Hepatocyte (in vitro differentiated cells): ENCODE measurements around the gene SEZ6. TPM values are rescaled to one million over a fixed set of nuclear protein-coding genes. Genes with fewer than 3 reads are reported as not detected.

Experiments used
- DNase-seq: peaks from one replicate; pipeline ENCODE4 v3.0.0-alpha.2; 2016; ENCODE audit warnings: low spot score
- H2AFZ ChIP-seq: fragments of 200-600 bp; sonication (generic); 2 replicates; pipeline ENCODE4 v1.6.0; 2016; ENCODE audit warnings: antibody characterized with exemption, mild to moderate bottlenecking
- H3K27ac ChIP-seq: fragments of 200-600 bp; sonication (generic); 2 replicates; pipeline ENCODE4 v1.5.1; 2016; ENCODE audit warnings: mild to moderate bottlenecking
- H3K27me3 ChIP-seq: fragments of 200-600 bp; sonication (generic); 2 replicates; pipeline ENCODE4 v1.6.1; 2016
- H3K36me3 ChIP-seq: fragments of 200-600 bp; sonication (generic); replicated peaks from 2 replicates; pipeline ENCODE4 v1.5.1; 2016; ENCODE audit warnings: low read depth; ENCODE audit not compliant: insufficient read depth
- H3K4me1 ChIP-seq: fragments of 200-600 bp; sonication (generic); 2 replicates; pipeline ENCODE4 v1.5.1; 2016; ENCODE audit warnings: mild to moderate bottlenecking, moderate library complexity; ENCODE audit not compliant: insufficient read depth
- H3K4me2 ChIP-seq: fragments of 200-600 bp; sonication (generic); 2 replicates; pipeline ENCODE4 v1.6.0; 2016
- H3K4me3 ChIP-seq: fragments of 200-600 bp; sonication (generic); 2 replicates; pipeline ENCODE4 v1.5.1; 2016; ENCODE audit warnings: mild to moderate bottlenecking
- H3K79me2 ChIP-seq: fragments of 200-600 bp; sonication (generic); 2 replicates; pipeline ENCODE4 v1.6.0; 2017; ENCODE audit warnings: mild to moderate bottlenecking
- H3K9me2 ChIP-seq: fragments of 200-600 bp; sonication (generic); replicated peaks from 2 replicates; pipeline ENCODE4 v1.6.0; 2017; ENCODE audit warnings: mild to moderate bottlenecking; ENCODE audit not compliant: insufficient read depth
- H3K9me3 ChIP-seq: fragments of 200-600 bp; sonication (generic); 2 replicates; pipeline ENCODE4 v1.5.1; 2016; ENCODE audit warnings: low read depth, mild to moderate bottlenecking
- H4K20me1 ChIP-seq: fragments of 200-600 bp; sonication (generic); 2 replicates; pipeline ENCODE4 v1.6.0; 2016; ENCODE audit warnings: mild to moderate bottlenecking; ENCODE audit not compliant: insufficient read depth, poor library complexity, severe bottlenecking
- CTCF ChIP-seq: fragments of 200-600 bp; sonication (generic); IDR thresholded peaks from 2 replicates; pipeline ENCODE4 v1.5.1; 2016; ENCODE audit warnings: antibody characterized with exemption, mild to moderate bottlenecking; ENCODE audit not compliant: poor library complexity
- EZH2 ChIP-seq: fragments of 200-600 bp; sonication (generic); IDR thresholded peaks from 2 replicates; pipeline ENCODE4 v1.6.1; 2016; ENCODE audit warnings: antibody characterized with exemption, mild to moderate bottlenecking, borderline replicate concordance
- EZH2phosphoT487 ChIP-seq: fragments of 200-600 bp; sonication (generic); IDR thresholded peaks from one replicate; pipeline ENCODE4 v1.6.1; 2018; ENCODE audit warnings: antibody characterized with exemption, mild to moderate bottlenecking, low read depth, moderate library complexity; ENCODE audit not compliant: unreplicated experiment, severe bottlenecking
- WGBS: methylation state at CpG from one replicate; pipeline ENCODE4 v1.1.6; 2016; ENCODE audit warnings: low lambda C conversion rate; ENCODE audit errors: missing lambda C conversion rate; 5-methylcytosine and 5-hydroxymethylcytosine counted together
- polyA plus RNA-seq: library from polyadenylated mRNA; unstranded; fragments of >200 nt; fragmentation: Nextera tagmentation; extraction: Ambion mirVana; gene quantifications from 2 replicates; pipeline ENCODE4 v1.2.1, GENCODE V29; 2016
- total RNA-seq: library from RNA; depleted of rRNA; stranded (reverse); fragments of >200 nt; gene quantifications from 2 replicates; pipeline ENCODE4 v1.2.3, GENCODE V29; 2014

SEZ6 gene
- total and polyA plus RNA-seq, 2 experiments from 2014 or later = 0.81 to 1.2 TPM

- TF ChIP-seq EZH2 (no peak), CTCF (no peak), EZH2phosphoT487 (no peak)
- peak; percentile 99 for DNase-seq
- Histone ChIP-seq H3K79me2 (peaks cover 38% of the 10 kb centered on the region), H3K27me3 (no peaks in the 10 kb centered on the region), H3K9me3 (no peaks in the 10 kb centered on the region), H3K4me3 (peak overlapping the region; percentile 28), H3K27ac (peak overlapping the region; percentile 94), H2AFZ (peak overlapping the region; percentile 33), H3K4me2 (peak overlapping the region; percentile 77), H3K4me1 (peaks cover 12% of the 10 kb centered on the region), H4K20me1 (peaks cover 10% of the 10 kb centered on the region), H3K9me2 (no peaks in the 10 kb centered on the region), H3K36me3 (no peaks in the 10 kb centered on the region)
- WGBS = 8% methylated on average over 36 of the region's 36 CpGs
These were observed 53.5 kb downstream of the SEZ6 start for GRCh38 chr17:28951991-28952975.

- H4K20me1 ChIP-seq = peaks cover 18% of the 10 kb centered on the region
- H3K27me3 ChIP-seq = no peaks in the 10 kb centered on the region
- peaks cover 45% of the 10 kb centered on the region for H3K79me2 ChIP-seq
- no peaks in the 10 kb centered on the region for H3K36me3 ChIP-seq
- 1% methylated on average over 38 of the region's 51 CpGs for WGBS
- peak within 1 kb of the TSS; percentile 92 for H3K4me3 ChIP-seq
- peaks cover 17% of the 10 kb centered on the region for H3K4me1 ChIP-seq
- peak; percentile 100 for DNase-seq
- peak within 1 kb of the TSS; percentile 26 for H2AFZ ChIP-seq
- no peaks in the 10 kb centered on the region for H3K9me3 ChIP-seq
- no peaks in the 10 kb centered on the region for H3K9me2 ChIP-seq
- peak within 1 kb of the TSS; percentile 94 for H3K27ac ChIP-seq
- H3K4me2 ChIP-seq = peak within 1 kb of the TSS; percentile 92
- TF ChIP-seq EZH2 = no peak
- no peak for TF ChIP-seq CTCF
- TF ChIP-seq EZH2phosphoT487 = no peak
These were observed 54.3 kb downstream of the SEZ6 start, which contains the start of gene PHF12 for GRCh38 chr17:28951428-28951990. PHF12 (minus strand) TSS chr17:28951518; CDS start chr17:28950960, 558 bp downstream.

- no peaks in the 10 kb centered on the region for H3K9me3 ChIP-seq
These were observed 54.9 kb downstream of the SEZ6 start for GRCh38 chr17:28950752-28951427.

More at GRCh38 chr17:28950752-28951427, 54.9 kb downstream of the SEZ6 start:
- Histone ChIP-seq H2AFZ (no peak overlapping the region), H3K4me1 (peaks cover 21% of the 10 kb centered on the region), H3K79me2 (peaks cover 52% of the 10 kb centered on the region), H4K20me1 (peaks cover 24% of the 10 kb centered on the region), H3K36me3 (no peaks in the 10 kb centered on the region), H3K27ac (peak overlapping the region; percentile 93), H3K9me2 (no peaks in the 10 kb centered on the region), H3K4me3 (peak overlapping the region; percentile 92), H3K27me3 (no peaks in the 10 kb centered on the region), H3K4me2 (peak overlapping the region; percentile 92)
- DNase-seq = no peak
- WGBS = under 1% methylated on average over 22 of the region's 51 CpGs
- TF ChIP-seq EZH2 (no peak), CTCF (no peak), EZH2phosphoT487 (no peak)
